Skeletal muscle cell (primary cell): ENCODE data around the gene IGFL3.
A peak's percentile ranks its signal among the peaks of the same experiment; 100 is the strongest.
"Not testable (repeated sequence)": the region's sequence is repeated elsewhere in the genome, so short reads cannot be mapped to it uniquely, and the experiment has no call there.

ENCODE experiments used
- DNase-seq: peaks from one replicate; pipeline ENCODE4 v3.0.0-alpha.2; 2010; ENCODE audit warnings: low read depth
- H3K4me3 ChIP-seq: 2 replicates; pipeline ENCODE4 v1.5.1; 2011; ENCODE audit warnings: low read depth, mild to moderate bottlenecking, control low read depth, low read length, moderate library complexity

IGFL3 gene

GRCh38 chr19:46131485-46132143, 7.1 kb upstream of the IGFL3 start:
- H3K4me3 ChIP-seq, result peak overlapping the region; percentile 41
- no peak for DNase-seq

GRCh38 chr19:46126086-46126580, 1.6 kb upstream of the IGFL3 start:
- no peak for DNase-seq
- no peak overlapping the region for H3K4me3 ChIP-seq

DNA sequence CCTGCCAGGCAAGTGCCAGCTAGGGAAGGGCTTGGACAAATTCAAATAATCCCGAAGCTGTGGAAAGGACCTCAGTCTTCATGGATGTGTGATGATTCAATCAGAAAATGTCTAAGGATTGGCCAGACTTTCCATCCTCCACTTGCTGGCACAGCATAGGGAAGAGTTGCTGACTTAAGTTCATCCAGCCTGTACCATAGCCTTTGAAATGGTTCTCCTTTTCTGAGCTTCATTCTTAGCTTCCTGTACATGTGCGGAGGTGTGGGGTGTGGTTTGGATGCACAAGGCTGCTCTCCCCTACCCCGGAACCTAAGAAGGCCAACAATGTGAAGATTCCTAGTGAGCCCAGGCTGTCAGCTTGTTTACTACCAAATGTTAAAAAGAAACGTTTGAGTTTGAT, 959 bp upstream of the IGFL3 start:
- no peak for DNase-seq
- no peak overlapping the region for H3K4me3 ChIP-seq

GRCh38 chr19:46118136-46118535, 6.4 kb downstream of the IGFL3 start:
- no peak overlapping the region for H3K4me3 ChIP-seq
- no peak for DNase-seq

- DNase-seq, result no peak
- no peak overlapping the region for H3K4me3 ChIP-seq
Measured at GRCh38 chr19:46116121-46116520, 8.4 kb downstream of the IGFL3 start.

- peak; percentile 47 for DNase-seq
- no peak overlapping the region for H3K4me3 ChIP-seq
Measured at GRCh38 chr19:46115396-46116106, 8.9 kb downstream of the IGFL3 start.

DNA sequence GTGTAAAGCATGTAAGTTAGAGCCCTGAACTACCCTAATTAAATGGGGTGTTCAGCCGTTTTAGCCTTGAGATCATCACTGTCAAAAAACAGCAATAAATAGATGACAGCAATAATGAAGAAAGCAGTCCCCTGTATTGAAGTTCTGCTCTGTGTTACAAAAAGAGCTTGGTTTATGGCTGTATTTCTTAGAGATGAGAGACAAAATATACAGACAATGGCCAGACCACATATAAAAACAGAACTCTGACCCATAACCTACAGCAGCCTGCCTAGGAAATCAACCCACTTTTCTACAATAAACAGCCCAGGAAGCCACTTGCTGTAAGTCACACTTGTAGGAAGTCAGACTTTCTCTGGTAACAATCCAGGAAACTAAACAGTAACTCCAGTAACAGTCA, 10.8 kb downstream of the IGFL3 start:
- no peak overlapping the region for H3K4me3 ChIP-seq
- no peak for DNase-seq

- no peak for DNase-seq
- H3K4me3 ChIP-seq, result no peak overlapping the region
Measured at GRCh38 chr19:46112527-46112926, 12.0 kb downstream of the IGFL3 start.

GRCh38 chr19:46111376-46111775, 13.1 kb downstream of the IGFL3 start:
- DNase-seq, result no peak
- no peak overlapping the region for H3K4me3 ChIP-seq

- H3K4me3 ChIP-seq, result no peak overlapping the region
Measured at GRCh38 chr19:46109876-46110275, 14.6 kb downstream of the IGFL3 start.

GRCh38 chr19:46107371-46107770, 17.1 kb downstream of the IGFL3 start:
- DNase-seq, result peak; percentile 11
- H3K4me3 ChIP-seq, result no peak overlapping the region

More at GRCh38 chr19:46109876-46110275, 14.6 kb downstream of the IGFL3 start:
- no peak for DNase-seq

DNA sequence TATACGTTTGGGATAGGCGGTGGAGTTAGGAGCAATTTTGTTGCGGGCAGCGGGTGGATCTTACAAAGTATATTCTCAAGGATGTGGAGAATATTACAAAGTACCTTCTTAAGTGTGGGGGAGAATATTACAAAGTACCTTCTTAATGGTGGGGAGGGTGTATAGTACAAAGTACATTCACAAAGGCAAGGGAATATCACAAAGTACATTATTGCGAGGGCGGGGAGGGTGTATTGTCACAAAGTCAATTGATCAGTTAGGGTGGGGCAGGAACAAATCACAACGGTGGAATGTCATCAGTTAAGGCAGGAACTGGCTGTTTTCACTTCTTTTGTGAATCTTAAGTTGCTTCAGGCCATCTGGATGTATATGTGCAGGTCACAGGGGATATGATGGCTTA, 22.2 kb downstream of the IGFL3 start:
- DNase-seq, H3K4me3 ChIP-seq: not testable (repeated sequence)

GRCh38 chr19:46101293-46101692, 23.2 kb downstream of the IGFL3 start:
- H3K4me3 ChIP-seq, result no peak overlapping the region
- no peak for DNase-seq

- DNase-seq, result no peak
- H3K4me3 ChIP-seq, result no peak overlapping the region
Measured at GRCh38 chr19:46100344-46100743, 24.1 kb downstream of the IGFL3 start.

DNA sequence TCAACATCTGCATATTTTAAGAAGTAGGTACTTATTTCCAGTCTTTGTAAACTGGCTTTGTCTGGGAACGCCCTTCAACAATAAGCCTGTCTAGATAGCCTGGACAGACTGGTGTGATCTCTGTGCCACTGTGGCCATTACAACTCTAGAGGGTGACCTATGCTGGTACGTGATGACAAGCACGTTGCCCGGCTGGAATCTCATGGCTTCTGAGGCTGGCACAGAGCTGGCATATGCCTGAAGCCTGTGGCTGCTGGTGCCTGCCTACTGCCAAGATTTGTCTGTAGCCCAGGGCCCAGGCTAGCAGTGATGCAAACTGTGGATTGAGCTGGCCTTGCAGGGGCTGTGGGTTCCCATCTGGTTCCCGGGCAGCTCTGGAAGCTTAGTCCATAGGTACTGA, 34.0 kb downstream of the IGFL3 start:
- DNase-seq, result no peak
- no peak overlapping the region for H3K4me3 ChIP-seq

GRCh38 chr19:46089432-46089831, 35.1 kb downstream of the IGFL3 start:
- no peak for DNase-seq
- H3K4me3 ChIP-seq, result no peak overlapping the region

DNA sequence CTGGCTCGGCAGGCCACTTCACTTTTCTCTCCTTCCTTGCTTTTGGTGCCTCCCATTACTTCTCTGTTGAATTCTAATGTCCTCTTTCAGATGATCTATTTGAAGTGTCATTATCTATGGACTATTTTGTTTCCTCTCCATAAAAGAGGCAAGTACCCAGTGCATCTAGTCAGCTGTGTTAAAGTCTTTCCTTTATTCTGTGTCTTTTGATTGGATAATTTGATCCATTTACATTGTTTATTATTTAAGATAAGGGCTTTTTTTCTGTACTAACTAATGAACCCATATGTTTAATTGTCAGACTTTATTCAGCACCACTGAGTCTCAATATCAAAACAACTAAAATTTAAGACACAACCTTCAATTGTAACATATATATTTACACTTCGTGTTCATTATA, 36.4 kb downstream of the IGFL3 start:
- H3K4me3 ChIP-seq, result no peak overlapping the region
- DNase-seq, result no peak

GRCh38 chr19:46085888-46086287, 38.6 kb downstream of the IGFL3 start:
- no peak overlapping the region for H3K4me3 ChIP-seq
- DNase-seq, result no peak

DNA sequence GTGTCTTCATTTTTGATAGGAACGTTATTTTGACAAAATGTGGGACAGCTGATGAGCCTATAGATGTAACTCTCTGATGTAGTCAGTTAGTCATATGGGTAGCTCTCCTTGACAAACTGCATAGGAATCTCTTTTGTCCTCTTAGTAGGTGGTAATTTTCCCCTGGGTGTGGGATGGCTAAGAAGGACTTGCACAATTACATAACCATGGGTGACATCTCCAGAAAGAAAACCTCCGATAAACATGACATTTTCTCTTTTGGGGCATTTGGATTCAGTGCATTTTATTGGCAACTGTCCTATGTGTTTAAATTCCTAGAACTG, 41.8 kb downstream of the IGFL3 start:
- no peak for DNase-seq
- no peak overlapping the region for H3K4me3 ChIP-seq

GRCh38 chr19:46081928-46082727, 42.4 kb downstream of the IGFL3 start:
- no peak overlapping the region for H3K4me3 ChIP-seq
- no peak for DNase-seq
